Sigmoid colon (tissue), 4 donors: ENCODE data around the gene SLC15A3.

Source experiments
- EP300 ChIP-seq, 4 donors: sonication (generic); formaldehyde crosslinking; IDR thresholded peaks; one replicate each; pipeline ENCODE4 v1.6.1; 2017; ENCODE audit warnings: antibody characterized with exemption in 4 of 4
- POLR2A ChIP-seq, 2 donors: fragments of 450-650 bp; IDR thresholded peaks; one replicate each; pipeline ENCODE4 v1.6.1; 2016; ENCODE audit warnings: antibody characterized with exemption in 2 of 2, mild to moderate bottlenecking in 2 of 2, moderate library complexity in 2 of 2
- TF ChIP-seq, protein P1 (sequence below), 4 experiments: fragments of 450-650 bp in 3 of 4; fragments of 200-600 bp in 1 of 4; IDR thresholded peaks; one replicate each; pipeline ENCODE4 v1.5.1; 2016 to 2019; ENCODE audit warnings: antibody characterized with exemption in 4 of 4, mild to moderate bottlenecking in 3 of 4, moderate library complexity in 2 of 4

DNA sequence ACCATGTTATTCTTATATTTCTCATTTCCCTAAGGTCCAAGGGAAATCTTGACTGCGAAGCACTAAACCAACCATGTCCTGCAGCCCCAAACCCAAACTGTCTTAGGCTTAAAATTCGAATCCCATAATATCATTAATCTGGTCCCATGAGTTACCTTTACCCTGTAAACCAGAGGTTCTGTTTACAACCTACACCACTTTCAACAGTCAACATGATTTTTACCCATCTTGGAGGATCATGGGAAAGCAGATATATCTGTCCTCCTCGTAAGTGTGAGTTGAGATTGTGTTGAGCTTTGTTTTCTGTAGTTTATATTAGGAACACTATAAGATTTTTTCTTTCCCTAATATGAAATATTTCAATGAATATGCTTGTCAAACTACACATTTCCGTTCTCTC is 52.0 kb downstream of the SLC15A3 start:
- TF ChIP-seq, protein P1, sequence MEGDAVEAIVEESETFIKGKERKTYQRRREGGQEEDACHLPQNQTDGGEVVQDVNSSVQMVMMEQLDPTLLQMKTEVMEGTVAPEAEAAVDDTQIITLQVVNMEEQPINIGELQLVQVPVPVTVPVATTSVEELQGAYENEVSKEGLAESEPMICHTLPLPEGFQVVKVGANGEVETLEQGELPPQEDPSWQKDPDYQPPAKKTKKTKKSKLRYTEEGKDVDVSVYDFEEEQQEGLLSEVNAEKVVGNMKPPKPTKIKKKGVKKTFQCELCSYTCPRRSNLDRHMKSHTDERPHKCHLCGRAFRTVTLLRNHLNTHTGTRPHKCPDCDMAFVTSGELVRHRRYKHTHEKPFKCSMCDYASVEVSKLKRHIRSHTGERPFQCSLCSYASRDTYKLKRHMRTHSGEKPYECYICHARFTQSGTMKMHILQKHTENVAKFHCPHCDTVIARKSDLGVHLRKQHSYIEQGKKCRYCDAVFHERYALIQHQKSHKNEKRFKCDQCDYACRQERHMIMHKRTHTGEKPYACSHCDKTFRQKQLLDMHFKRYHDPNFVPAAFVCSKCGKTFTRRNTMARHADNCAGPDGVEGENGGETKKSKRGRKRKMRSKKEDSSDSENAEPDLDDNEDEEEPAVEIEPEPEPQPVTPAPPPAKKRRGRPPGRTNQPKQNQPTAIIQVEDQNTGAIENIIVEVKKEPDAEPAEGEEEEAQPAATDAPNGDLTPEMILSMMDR (IDR thresholded peaks at IDR 0.05): no peak
- no peak for TF ChIP-seq POLR2A (IDR thresholded peaks at IDR 0.05)
- no peak for TF ChIP-seq EP300 (IDR thresholded peaks at IDR 0.05)
